GM21576 (cell line): Measurements from ENCODE around the gene RNU6-1.

ENCODE experiments used
- ATAC-seq: cut with Tn5 transposase; IDR thresholded peaks from one replicate; pipeline ENCODE4 v1.9.1; 2021; ENCODE audit warnings: mild to moderate bottlenecking, moderate library complexity; ENCODE audit not compliant: unreplicated experiment

RNU6-1 gene

GRCh38 chr15:67803996-67804843 is 35.6 kb downstream of the RNU6-1 start:
- no peak for ATAC-seq

GRCh38 chr15:67803299-67803698 is 36.5 kb downstream of the RNU6-1 start:
- ATAC-seq: no peak

GRCh38 chr15:67801926-67802914 is 37.6 kb downstream of the RNU6-1 start:
- no peak for ATAC-seq

GRCh38 chr15:67801142-67801541 is 38.7 kb downstream of the RNU6-1 start:
- ATAC-seq: no peak

- ATAC-seq: no peak
These were observed 40.0 kb downstream of the RNU6-1 start for GRCh38 chr15:67799801-67800205.

GRCh38 chr15:67796196-67797127 is 43.4 kb downstream of the RNU6-1 start:
- ATAC-seq: no peak

- ATAC-seq: no peak
These were observed 44.8 kb downstream of the RNU6-1 start for GRCh38 chr15:67794832-67795574.

- ATAC-seq: no peak
These were observed 47.4 kb downstream of the RNU6-1 start for GRCh38 chr15:67792250-67792942.

GRCh38 chr15:67790610-67791319 is 49.1 kb downstream of the RNU6-1 start:
- ATAC-seq: no peak
